H1 (cell line): ENCODE results near the gene GCSAML. TPM values are rescaled to one million over a fixed set of nuclear protein-coding genes. Genes with fewer than 3 reads are reported as not detected.

Experiments used
- KDM4A ChIP-seq: IDR thresholded peaks from one replicate; pipeline ENCODE4 v1.7.1; 2012; ENCODE audit warnings: low read depth, mild to moderate bottlenecking, moderate library complexity, low read length, inconsistent platforms; ENCODE audit not compliant: severe bottlenecking
- MAFK ChIP-seq: IDR thresholded peaks from 2 replicates; pipeline ENCODE4 v1.6.1; 2012; ENCODE audit warnings: low read depth, mild to moderate bottlenecking, improper control_type of control experiment, low read length
- polyA plus RNA-seq, 7 experiments: library from polyadenylated mRNA; depleted of rRNA in 3 of 7; stranded (reverse) in 5 of 7; unstranded in 2 of 7; fragments of >200 nt in 5 of 7; fragments of 200-250 nt in 2 of 7; gene quantifications; 1 replicate in 5 of 7; 2 replicates in 1 of 7; 4 replicates in 1 of 7; pipeline versions ENCODE4 v1.2.1 to v1.2.3, GENCODE V29; 2011 to 2013; ENCODE audit warnings: missing spikeins in 2 of 7, mixed read lengths in 2 of 7
- total RNA-seq: library from RNA; stranded (reverse); fragmentation: NEBNext Ultra II Directional; extraction: Animal tissue kit (Norgen Biotek cat#: 25700); gene quantifications from 2 replicates; pipeline ENCODE4 v1.2.1, GENCODE V29; 2021

The GCSAML gene
- total and polyA plus RNA-seq, 2 of the 8 experiments (the other 6 are each of a cell fraction or from before 2014, with no cell fraction given) = not detected

DNA sequence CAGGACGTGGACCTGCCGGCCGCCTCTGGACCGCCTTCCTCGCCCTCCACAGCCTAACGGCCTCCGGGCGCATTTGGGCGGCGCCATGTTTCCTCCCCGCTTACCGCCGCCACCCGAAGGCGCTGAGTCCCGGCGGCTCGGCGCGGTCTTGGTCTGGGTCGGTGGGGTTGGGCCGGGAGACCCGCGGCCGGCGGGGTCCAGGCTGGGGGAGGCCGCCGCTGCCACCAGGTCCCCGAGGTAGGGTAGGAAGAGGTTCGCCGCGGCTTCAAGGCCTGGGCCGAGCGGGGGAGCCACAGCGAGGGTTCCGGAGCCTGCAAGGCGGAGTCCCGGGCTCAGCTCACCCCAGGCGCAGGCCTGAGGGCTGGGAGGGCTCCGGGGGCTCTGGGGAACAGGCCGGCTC is 18.1 kb upstream of the GCSAML start (continued):
- TF ChIP-seq KDM4A (no peak), MAFK (no peak)
